Natural killer cell (primary cell): ENCODE results near the gene NR5A2. TPM values are rescaled to one million over a fixed set of nuclear protein-coding genes. Genes with fewer than 3 reads are reported as not detected.

Source experiments
- ATAC-seq, 3 donors: fragments of 150-1000 bp in 2 of 3; fragments of 200-7000 bp in 1 of 3; cut with Tn5 transposase; 1 replicate in 1 of 3; 2 replicates in 2 of 3; pipeline ENCODE4 v1.10.0; 2021; ENCODE audit warnings: mild to moderate bottlenecking in 2 of 3, moderate library complexity in 2 of 3
- DNase-seq, 2 donors: peaks; one replicate each; pipeline versions ENCODE4 v3.0.0 to v3.0.0-alpha.2; 2013 to 2021; ENCODE audit warnings: mixed read lengths in 1 of 2
- H3K27ac ChIP-seq: one replicate; pipeline ENCODE4 v1.5.1; 2013; ENCODE audit warnings: mild to moderate bottlenecking, low read length
- H3K27me3 ChIP-seq: one replicate; pipeline ENCODE4 v1.6.1; 2013; ENCODE audit warnings: low read length; ENCODE audit not compliant: control insufficient read depth, insufficient read depth
- H3K36me3 ChIP-seq: one replicate; pipeline ENCODE4 v1.6.1; 2013; ENCODE audit warnings: low read length; ENCODE audit not compliant: control insufficient read depth, insufficient read depth
- H3K4me1 ChIP-seq: one replicate; pipeline ENCODE4 v1.6.1; 2013; ENCODE audit warnings: low read length; ENCODE audit not compliant: control insufficient read depth, insufficient read depth
- H3K4me3 ChIP-seq: one replicate; pipeline ENCODE4 v1.5.1; 2013; ENCODE audit warnings: low read length
- H3K9me3 ChIP-seq: one replicate; pipeline ENCODE4 v1.6.1; 2013; ENCODE audit warnings: low read length; ENCODE audit not compliant: control insufficient read depth, insufficient read depth
- H3K27ac Mint-ChIP-seq, 2 donors: one replicate each; pipeline ENCODE4 v1.8.0; 2022; ENCODE audit warnings: mild to moderate bottlenecking in 2 of 2, mixed read lengths in 2 of 2, moderate library complexity in 1 of 2
- H3K27me3 Mint-ChIP-seq, 2 donors: one replicate each; pipeline ENCODE4 v1.8.0; 2022; ENCODE audit warnings: low read depth in 2 of 2, mixed read lengths in 2 of 2
- H3K36me3 Mint-ChIP-seq: one replicate; pipeline ENCODE4 v1.8.0; 2022; ENCODE audit warnings: mixed read lengths
- H3K4me1 Mint-ChIP-seq, 2 donors: one replicate each; pipeline ENCODE4 v1.8.0; 2022; ENCODE audit warnings: mixed read lengths in 2 of 2
- H3K4me3 Mint-ChIP-seq: one replicate; pipeline ENCODE4 v1.8.0; 2022; ENCODE audit warnings: mild to moderate bottlenecking, moderate library complexity, mixed read lengths
- H3K9me3 Mint-ChIP-seq, 2 donors: one replicate each; pipeline ENCODE4 v1.8.0; 2022; ENCODE audit warnings: mixed read lengths in 2 of 2
- CTCF ChIP-seq: fragments of 200-600 bp; IDR thresholded peaks from one replicate; pipeline ENCODE4 v1.8.0; 2022; ENCODE audit warnings: antibody characterized with exemption
- WGBS: methylation state at CpG from one replicate; pipeline ENCODE4 v1.1.7; 2013; ENCODE audit warnings: missing lambda C conversion rate; ENCODE audit not compliant: insufficient coverage; 5-methylcytosine and 5-hydroxymethylcytosine counted together
- intact Hi-C: fragments of 100-400 bp; cut with micrococcal nuclease; formaldehyde crosslinking; loops from one replicate; pipeline ENCODE4 v1.14.2; 2022
- total RNA-seq, 4 donors: library from RNA; stranded (reverse); fragments of 120-200 nt in 1 of 4; gene quantifications; one replicate each; pipeline versions ENCODE4 v1.2.3 to v1.2.4, GENCODE V29; 2013 to 2022

The NR5A2 gene
- total RNA-seq, 3 donors from 2014 or later (not counting 1 experiment from before 2014, with no cell fraction given), result not detected

GRCh38 chr1:200128944-200129879, 101.7 kb downstream of the NR5A2 start:
- DNase-seq (peak; percentile 26 to 67), ATAC-seq (peak; percentile 91 to 94 (median 93))
- Mint-ChIP-seq H3K27me3 (no peaks in the 10 kb centered on the region), H3K4me3 (peak overlapping the region; percentile 72), H3K27ac (peak overlapping the region; percentile 88 to 91), H3K9me3 (no peaks in the 10 kb centered on the region), H3K4me1 (peaks cover 32 to 34% of the 10 kb centered on the region in 2 donors), H3K36me3 (no peaks in the 10 kb centered on the region)
- Histone ChIP-seq H3K27ac (peak overlapping the region; percentile 62), H3K4me1 (peaks cover 6% of the 10 kb centered on the region), H3K9me3 (no peaks in the 10 kb centered on the region), H3K27me3 (no peaks in the 10 kb centered on the region), H3K36me3 (no peaks in the 10 kb centered on the region), H3K4me3 (no peak overlapping the region)
- intact Hi-C loops, result loop anchor here (1.0 kb wide), 1 partner anchor 25 kb away; no protein-coding TSS in a partner anchor
- TF ChIP-seq CTCF, result no peak
- 23% methylated on average over 5 of the region's 5 CpGs for WGBS

DNA sequence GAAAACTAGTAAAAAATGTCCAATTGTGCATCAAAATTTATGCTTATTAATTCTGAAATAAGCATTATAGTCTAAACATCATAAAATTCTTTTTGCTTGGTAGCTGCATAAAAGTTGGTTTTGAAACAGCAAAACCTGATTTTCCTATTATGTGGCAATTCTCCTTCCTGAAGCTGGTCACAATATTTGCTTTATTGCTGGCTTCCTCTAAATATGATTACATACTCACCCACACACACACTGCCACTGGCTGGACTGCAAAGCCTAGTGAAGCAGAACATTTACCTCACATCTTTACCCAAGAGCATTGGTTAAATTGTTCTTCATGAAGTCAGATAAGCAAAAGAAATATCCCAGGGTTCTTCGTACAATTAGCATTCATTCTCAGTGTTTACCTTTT, 103.0 kb downstream of the NR5A2 start:
- no peaks in the 10 kb centered on the region for H3K36me3 ChIP-seq
- no peak overlapping the region for H3K27ac ChIP-seq
- H3K27ac Mint-ChIP-seq, result peak overlapping the region; percentile 34 to 91
- H3K4me3 ChIP-seq, result no peak overlapping the region
- intact Hi-C loops, result no loop called here
- H3K4me3 Mint-ChIP-seq, result no peak overlapping the region
- DNase-seq, result no peak
- peaks cover 32 to 34% of the 10 kb centered on the region in 2 donors for H3K4me1 Mint-ChIP-seq
- H3K27me3 Mint-ChIP-seq, result no peaks in the 10 kb centered on the region
- H3K4me1 ChIP-seq, result peaks cover 6% of the 10 kb centered on the region
- H3K27me3 ChIP-seq, result no peaks in the 10 kb centered on the region
- no peak for TF ChIP-seq CTCF
- no peaks in the 10 kb centered on the region for H3K9me3 ChIP-seq
- no peaks in the 10 kb centered on the region for H3K9me3 Mint-ChIP-seq
- H3K36me3 Mint-ChIP-seq, result no peaks in the 10 kb centered on the region
- WGBS, result no CpG with 5 or more reads among the region's 1 CpG
- ATAC-seq, result no peak

DNA sequence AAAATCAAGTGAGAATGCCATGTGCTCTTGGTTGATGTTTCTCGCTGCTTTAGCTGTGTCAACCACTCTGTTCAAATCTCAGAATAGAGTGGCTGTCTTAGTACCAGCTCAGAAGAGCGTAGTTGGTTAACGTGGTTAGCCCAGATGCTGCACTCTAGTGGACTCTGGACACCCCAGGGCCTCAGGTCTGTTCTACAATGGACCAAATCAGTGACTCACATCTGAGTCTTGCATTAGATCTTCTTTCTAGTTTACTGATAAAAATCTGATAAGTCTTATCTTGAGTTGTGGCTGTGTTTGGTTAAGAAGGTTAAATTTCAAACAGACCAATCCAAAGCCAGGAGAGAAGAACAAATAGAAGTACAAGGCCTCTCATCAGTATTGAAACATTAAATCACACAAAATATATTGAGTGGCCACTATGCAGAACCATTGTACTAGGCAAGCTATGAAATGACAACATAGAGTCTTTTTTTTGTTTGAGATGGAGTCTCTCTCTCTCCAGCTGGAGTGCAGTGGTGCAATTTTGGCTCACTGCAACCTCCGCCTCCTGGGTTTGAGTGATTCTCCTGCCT, 104.1 kb downstream of the NR5A2 start:
- H3K27ac Mint-ChIP-seq, result peak overlapping the region; percentile 34 to 91
- no peaks in the 10 kb centered on the region for H3K27me3 ChIP-seq
- H3K4me3 ChIP-seq, result no peak overlapping the region
- ATAC-seq, result peak; percentile 30 to 58 (median 32)
- DNase-seq, result no peak
- TF ChIP-seq CTCF, result no peak
- H3K36me3 ChIP-seq, result no peaks in the 10 kb centered on the region
- H3K4me1 ChIP-seq, result peaks cover 6% of the 10 kb centered on the region
- intact Hi-C loops, result no loop called here
- H3K9me3 Mint-ChIP-seq, result no peaks in the 10 kb centered on the region
- peaks cover 32 to 34% of the 10 kb centered on the region in 2 donors for H3K4me1 Mint-ChIP-seq
- no peaks in the 10 kb centered on the region for H3K27me3 Mint-ChIP-seq
- no peaks in the 10 kb centered on the region for H3K9me3 ChIP-seq
- no peaks in the 10 kb centered on the region for H3K36me3 Mint-ChIP-seq
- no peak overlapping the region for H3K27ac ChIP-seq
- 49% methylated on average over 4 of the region's 4 CpGs for WGBS
- no peak overlapping the region for H3K4me3 Mint-ChIP-seq
